ENCODE results near the gene SAFB. TPM values are rescaled to one million over a fixed set of nuclear protein-coding genes. Genes with fewer than 3 reads are reported as not detected.

SAFB gene
- total RNA-seq, 1 experiment from 2014 or later, result 45.7 TPM

- no peak for DNase-seq (ENCODE audit: low read depth)
These were observed 2.8 kb downstream of the SAFB start for GRCh38 chr19:5625641-5626040.

GRCh38 chr19:5627395-5627904, 4.6 kb downstream of the SAFB start:
- DNase-seq (ENCODE audit: low read depth), result peak; percentile 55

GRCh38 chr19:5628461-5628860, 5.6 kb downstream of the SAFB start:
- DNase-seq (ENCODE audit: low read depth), result no peak

- no peak for DNase-seq (ENCODE audit: low read depth)
These were observed 6.1 kb downstream of the SAFB start for GRCh38 chr19:5628919-5629481.

GRCh38 chr19:5631567-5632240, 8.8 kb downstream of the SAFB start:
- DNase-seq (ENCODE audit: low read depth), result no peak

- DNase-seq (ENCODE audit: low read depth), result no peak
These were observed 9.3 kb downstream of the SAFB start for GRCh38 chr19:5632241-5632612.

- DNase-seq (ENCODE audit: low read depth), result no peak
These were observed 9.8 kb downstream of the SAFB start for GRCh38 chr19:5632657-5633056.

GRCh38 chr19:5635427-5635826, 12.5 kb downstream of the SAFB start:
- DNase-seq (ENCODE audit: low read depth), result no peak

GRCh38 chr19:5637971-5638370, 15.1 kb downstream of the SAFB start:
- DNase-seq (ENCODE audit: low read depth), result no peak

- no peak for DNase-seq (ENCODE audit: low read depth)
These were observed 18.3 kb downstream of the SAFB start for GRCh38 chr19:5641171-5641570.

- no peak for DNase-seq (ENCODE audit: low read depth)
These were observed 19.3 kb downstream of the SAFB start for GRCh38 chr19:5642204-5642603.

GRCh38 chr19:5643060-5643459, 20.2 kb downstream of the SAFB start:
- no peak for DNase-seq (ENCODE audit: low read depth)

- DNase-seq (ENCODE audit: low read depth), result no peak
These were observed 21.2 kb downstream of the SAFB start for GRCh38 chr19:5644037-5644436.

- DNase-seq (ENCODE audit: low read depth), result no peak
These were observed 22.5 kb downstream of the SAFB start for GRCh38 chr19:5645409-5645808.

GRCh38 chr19:5646703-5647102, 23.8 kb downstream of the SAFB start:
- no peak for DNase-seq (ENCODE audit: low read depth)

- no peak for DNase-seq (ENCODE audit: low read depth)
These were observed 25.6 kb downstream of the SAFB start for GRCh38 chr19:5648464-5648863.

- DNase-seq (ENCODE audit: low read depth), result no peak
These were observed 28.5 kb downstream of the SAFB start for GRCh38 chr19:5651361-5651760.

GRCh38 chr19:5652261-5652660, 29.4 kb downstream of the SAFB start:
- no peak for DNase-seq (ENCODE audit: low read depth)

- DNase-seq (ENCODE audit: low read depth), result no peak
These were observed 32.0 kb downstream of the SAFB start for GRCh38 chr19:5654931-5655330.

GRCh38 chr19:5655412-5655811, 32.5 kb downstream of the SAFB start:
- DNase-seq (ENCODE audit: low read depth), result no peak

- DNase-seq (ENCODE audit: low read depth), result no peak
These were observed 38.6 kb downstream of the SAFB start for GRCh38 chr19:5661483-5661882.

GRCh38 chr19:5663904-5664303, 41.0 kb downstream of the SAFB start:
- DNase-seq (ENCODE audit: low read depth), result no peak

GRCh38 chr19:5664515-5664914, 41.6 kb downstream of the SAFB start:
- no peak for DNase-seq (ENCODE audit: low read depth)

All from LHCN-M2 (cell line).